ENCODE results near the gene BAZ2B. TPM values are rescaled to one million over a fixed set of nuclear protein-coding genes. Genes with fewer than 3 reads are reported as not detected.

Gene BAZ2B
- total RNA-seq, 1 experiment from 2014 or later, result 34.9 TPM

DNA sequence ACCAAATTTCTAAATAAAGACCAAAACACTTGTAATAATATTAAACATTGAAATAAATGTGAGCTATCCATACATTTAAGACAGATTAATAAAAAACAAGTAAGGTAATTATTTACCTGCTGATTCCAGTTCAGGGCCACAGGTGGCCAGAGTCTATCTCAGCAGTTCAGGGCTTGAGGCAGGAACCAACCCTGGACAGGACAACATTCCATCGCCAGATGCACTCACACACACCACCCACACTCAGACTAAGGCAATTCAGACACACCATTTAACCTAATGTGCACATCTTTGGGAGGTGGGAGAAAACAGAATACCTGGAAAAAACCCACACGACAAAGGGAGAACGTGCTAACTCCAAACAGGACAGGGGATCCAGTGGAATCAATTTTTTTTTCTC, 315.8 kb downstream of the BAZ2B start:
- no peak overlapping the region for H2AFZ ChIP-seq
- no peaks in the 10 kb centered on the region for H4K20me1 ChIP-seq (ENCODE audit: insufficient read depth)
- no peak overlapping the region for H3K27ac ChIP-seq
- H3F3A ChIP-seq (ENCODE audit: insufficient read depth, low read depth), result no peaks in the 10 kb centered on the region
- intact Hi-C loops (cut with micrococcal nuclease; ENCODE audit: unreplicated experiment), result no loop called here
- TF ChIP-seq EZH2 (IDR thresholded peaks at IDR 0.05; ENCODE audit: low read depth), result no peak
- TF ChIP-seq, protein P1, sequence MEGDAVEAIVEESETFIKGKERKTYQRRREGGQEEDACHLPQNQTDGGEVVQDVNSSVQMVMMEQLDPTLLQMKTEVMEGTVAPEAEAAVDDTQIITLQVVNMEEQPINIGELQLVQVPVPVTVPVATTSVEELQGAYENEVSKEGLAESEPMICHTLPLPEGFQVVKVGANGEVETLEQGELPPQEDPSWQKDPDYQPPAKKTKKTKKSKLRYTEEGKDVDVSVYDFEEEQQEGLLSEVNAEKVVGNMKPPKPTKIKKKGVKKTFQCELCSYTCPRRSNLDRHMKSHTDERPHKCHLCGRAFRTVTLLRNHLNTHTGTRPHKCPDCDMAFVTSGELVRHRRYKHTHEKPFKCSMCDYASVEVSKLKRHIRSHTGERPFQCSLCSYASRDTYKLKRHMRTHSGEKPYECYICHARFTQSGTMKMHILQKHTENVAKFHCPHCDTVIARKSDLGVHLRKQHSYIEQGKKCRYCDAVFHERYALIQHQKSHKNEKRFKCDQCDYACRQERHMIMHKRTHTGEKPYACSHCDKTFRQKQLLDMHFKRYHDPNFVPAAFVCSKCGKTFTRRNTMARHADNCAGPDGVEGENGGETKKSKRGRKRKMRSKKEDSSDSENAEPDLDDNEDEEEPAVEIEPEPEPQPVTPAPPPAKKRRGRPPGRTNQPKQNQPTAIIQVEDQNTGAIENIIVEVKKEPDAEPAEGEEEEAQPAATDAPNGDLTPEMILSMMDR (conservative IDR thresholded peaks at IDR 0.05), result no peak
- no TSS peak for BruUV-seq (replicated peaks)
- H3K9me2 ChIP-seq (ENCODE audit: insufficient read depth), result no peaks in the 10 kb centered on the region
- H3K27me3 ChIP-seq (ENCODE audit: insufficient read depth, low read depth), result no peaks in the 10 kb centered on the region
- DNase-seq, result no peak
- H3K4me2 ChIP-seq, result no peak overlapping the region
- peaks cover 12% of the 10 kb centered on the region for H3K4me1 ChIP-seq (replicated peaks; ENCODE audit: insufficient read depth)
- no peaks in the 10 kb centered on the region for H3K36me3 ChIP-seq (ENCODE audit: low read depth)
- CTCF ChIA-PET, result no interaction called here
- POLR2A ChIA-PET (ENCODE audit: unreplicated experiment), result no interaction called here
- H3K79me2 ChIP-seq (ENCODE audit: low read depth), result no peaks in the 10 kb centered on the region
- H3K4me3 ChIP-seq, result no peak overlapping the region
- no peaks in the 10 kb centered on the region for H3K9me3 ChIP-seq (ENCODE audit: insufficient read depth, low read depth)

DNA sequence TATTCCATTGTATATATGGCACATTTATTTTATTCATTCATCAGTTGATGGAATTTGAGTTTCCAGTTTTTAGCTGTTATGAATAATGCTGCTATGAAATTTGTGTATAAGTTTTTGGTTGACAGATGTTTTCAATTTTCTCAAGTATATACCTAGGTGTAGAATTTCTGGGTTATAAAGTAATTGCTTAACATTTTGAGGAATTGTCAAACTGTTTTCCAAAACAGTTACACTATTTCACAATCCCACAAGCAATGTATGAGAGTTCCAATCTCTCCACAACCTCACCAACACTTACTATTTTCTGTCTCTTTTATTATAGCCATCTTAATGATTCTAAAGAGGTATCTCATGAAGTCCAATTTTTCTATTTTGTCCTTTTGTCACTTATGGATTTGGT, 317.4 kb downstream of the BAZ2B start:
- CTCF ChIA-PET, result no interaction called here

DNA sequence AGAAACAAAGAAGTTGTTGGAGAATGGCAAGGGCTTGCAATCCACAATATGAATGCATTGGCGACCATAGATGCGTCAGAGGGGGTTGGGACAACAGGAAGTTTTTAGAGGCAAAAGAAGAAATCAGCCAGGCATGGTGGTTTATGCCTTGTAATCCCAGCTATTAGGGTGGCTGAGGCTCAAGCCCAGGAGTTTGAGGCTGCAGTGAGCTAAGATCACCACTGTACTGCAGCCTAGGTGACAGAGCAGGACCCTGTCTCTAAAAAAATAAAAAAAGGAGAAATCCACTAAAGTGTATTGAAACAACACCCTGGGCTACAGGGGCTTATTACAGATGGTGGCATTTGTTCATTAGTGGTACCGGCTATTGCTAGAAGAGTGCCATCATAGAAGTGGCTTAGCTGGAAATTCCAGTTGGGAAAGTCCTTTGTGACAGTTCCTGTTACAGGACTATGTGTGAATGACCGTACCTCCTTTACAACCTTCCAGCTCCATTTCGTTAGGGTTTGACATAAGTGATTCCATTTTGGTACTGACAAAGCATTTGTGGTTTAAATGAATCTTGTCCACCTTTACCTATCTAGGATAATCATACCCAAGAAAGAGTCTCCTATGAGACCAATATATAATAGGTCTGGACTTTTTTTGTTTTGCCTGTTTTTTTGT, 319.2 kb downstream of the BAZ2B start:
- Histone ChIP-seq H3K4me2 (peak overlapping the region; percentile 26), H3K79me2 (ENCODE audit: low read depth) (no peaks in the 10 kb centered on the region), H3K27ac (no peak overlapping the region), H3K4me1 (replicated peaks; ENCODE audit: insufficient read depth) (peaks cover 12% of the 10 kb centered on the region), H3K27me3 (ENCODE audit: insufficient read depth, low read depth) (no peaks in the 10 kb centered on the region), H4K20me1 (ENCODE audit: insufficient read depth) (no peaks in the 10 kb centered on the region), H3K9me2 (ENCODE audit: insufficient read depth) (no peaks in the 10 kb centered on the region), H3K9me3 (ENCODE audit: insufficient read depth, low read depth) (no peaks in the 10 kb centered on the region), H3K36me3 (ENCODE audit: low read depth) (no peaks in the 10 kb centered on the region), H2AFZ (no peak overlapping the region), H3F3A (ENCODE audit: insufficient read depth, low read depth) (no peaks in the 10 kb centered on the region), H3K4me3 (no peak overlapping the region)
- CTCF ChIA-PET, result interaction anchor here (0.6 kb wide), 1 partner anchor 45 kb away, joined by 3 read pairs; no protein-coding TSS in a partner anchor
- TF ChIP-seq EZH2 (IDR thresholded peaks at IDR 0.05; ENCODE audit: low read depth), result no peak
- TF ChIP-seq, protein P1 (conservative IDR thresholded peaks at IDR 0.05), result no peak
- no TSS peak for BruUV-seq (replicated peaks)
- DNase-seq, result peak; percentile 5 to 43
- POLR2A ChIA-PET (ENCODE audit: unreplicated experiment), result no interaction called here
- intact Hi-C loops (cut with micrococcal nuclease; ENCODE audit: unreplicated experiment), result no loop called here

More for the DNA sequence above, 317.4 kb downstream of the BAZ2B start:
- Histone ChIP-seq H3K27ac (no peak overlapping the region), H3K4me2 (no peak overlapping the region), H3K79me2 (ENCODE audit: low read depth) (no peaks in the 10 kb centered on the region), H3F3A (ENCODE audit: insufficient read depth, low read depth) (no peaks in the 10 kb centered on the region), H2AFZ (no peak overlapping the region), H3K4me1 (replicated peaks; ENCODE audit: insufficient read depth) (peaks cover 12% of the 10 kb centered on the region), H3K36me3 (ENCODE audit: low read depth) (no peaks in the 10 kb centered on the region), H3K9me2 (ENCODE audit: insufficient read depth) (no peaks in the 10 kb centered on the region), H3K9me3 (ENCODE audit: insufficient read depth, low read depth) (no peaks in the 10 kb centered on the region), H3K27me3 (ENCODE audit: insufficient read depth, low read depth) (no peaks in the 10 kb centered on the region), H4K20me1 (ENCODE audit: insufficient read depth) (no peaks in the 10 kb centered on the region), H3K4me3 (no peak overlapping the region)
- TF ChIP-seq, protein P1 (conservative IDR thresholded peaks at IDR 0.05), result no peak
- no peak for TF ChIP-seq EZH2 (IDR thresholded peaks at IDR 0.05; ENCODE audit: low read depth)
- intact Hi-C loops (cut with micrococcal nuclease; ENCODE audit: unreplicated experiment), result no loop called here
- POLR2A ChIA-PET (ENCODE audit: unreplicated experiment), result no interaction called here
- BruUV-seq (replicated peaks), result no TSS peak
- DNase-seq, result no peak

Measured in PC-9 (cell line).